ENCODE results near the gene LRRC47. TPM values are rescaled to one million over a fixed set of nuclear protein-coding genes. Genes with fewer than 3 reads are reported as not detected.

LRRC47 gene
- total and polyA plus RNA-seq, 2 of the 8 experiments (the other 6 are each of a cell fraction or from before 2014, with no cell fraction given), result 38.3 to 82.4 TPM

GRCh38 chr1:3729594-3730542 lies 66.4 kb downstream of the LRRC47 start:
- Histone ChIP-seq H3K4me1 (replicated peaks in 1 of 4; ENCODE audit: control insufficient read depth in 3 of 4, insufficient read depth in 4 of 4, low read length in 3 of 4) (peaks cover 0 to 19% (median 13%) of the 10 kb centered on the region in 4 experiments; a peak in 5 of 7 replicates), H3K23me2 (ENCODE audit: low read depth, low read length) (peaks cover 15% of the 10 kb centered on the region; the same call in 1 of the 2 replicates), H3K56ac (replicated peaks; ENCODE audit: insufficient read length, low read depth, low read length) (no peak overlapping the region), H3K36me3 (ENCODE audit: control insufficient read depth in 2 of 4, insufficient read depth in 4 of 4, low read length in 3 of 4) (no peaks in the 10 kb centered on the region), H2BK12ac (ENCODE audit: low read depth, low read length) (no peak overlapping the region), H3K9ac (replicated peaks in 1 of 4; ENCODE audit: extremely low read depth in 1 of 4, low read depth in 3 of 4, low read length in 3 of 4) (no peak overlapping the region), H3K79me2 (ENCODE audit: control insufficient read depth in 1 of 2, insufficient read depth in 2 of 2, low read length in 2 of 2) (no peaks in the 10 kb centered on the region), H3K27me3 (replicated peaks in 1 of 4; ENCODE audit: control insufficient read depth in 3 of 4, extremely low read depth in 1 of 4, insufficient read depth in 3 of 4, low read length in 3 of 4) (no peaks in the 10 kb centered on the region; a peak in 3 of 7 replicates), H2AFZ (ENCODE audit: low read length) (no peak overlapping the region), H4K8ac (ENCODE audit: extremely low read depth, insufficient read depth, low read length) (no peak overlapping the region), H3K4ac (replicated peaks; ENCODE audit: insufficient read length, low read depth, low read length) (no peak overlapping the region), H3K14ac (ENCODE audit: insufficient read length) (no peak overlapping the region), H3K18ac (ENCODE audit: extremely low read depth, low read length) (no peak overlapping the region; the same call in 1 of the 2 replicates), H4K5ac (ENCODE audit: insufficient read length, low read depth, low read length) (no peak overlapping the region), H2AK5ac (ENCODE audit: low read depth, low read length) (no peak overlapping the region), H3K27ac (ENCODE audit: low read depth, low read length) (no peak overlapping the region), H3K23ac (ENCODE audit: insufficient read length) (no peak overlapping the region), H3K4me2 (ENCODE audit: insufficient read depth in 1 of 2, low read depth in 2 of 2, low read length in 2 of 2) (no peak overlapping the region), H2BK15ac (ENCODE audit: low read length) (no peak overlapping the region), H3K9me3 (ENCODE audit: insufficient read depth in 2 of 2, low read depth in 1 of 2, low read length in 1 of 2) (no peaks in the 10 kb centered on the region), H2BK20ac (ENCODE audit: low read length) (no peak overlapping the region), H3K4me3 (ENCODE audit: extremely low read depth in 1 of 4, insufficient read depth in 2 of 4, low read depth in 3 of 4, low read length in 4 of 4) (no peak overlapping the region), H4K91ac (replicated peaks; ENCODE audit: insufficient read length, low read length) (no peak overlapping the region), H4K20me1 (replicated peaks in 1 of 2; ENCODE audit: control insufficient read depth in 1 of 2, insufficient read depth in 2 of 2, low read length in 2 of 2) (peaks cover 0 to 7% of the 10 kb centered on the region in 2 experiments), H2BK5ac (ENCODE audit: low read depth, low read length) (no peak overlapping the region), H2BK120ac (replicated peaks; ENCODE audit: low read depth, low read length) (no peak overlapping the region), H3K79me1 (ENCODE audit: low read depth, low read length) (no peaks in the 10 kb centered on the region)
- WGBS, 2 experiments (ENCODE audit: extremely low coverage in 1 of 2, insufficient coverage in 1 of 2, insufficient read length in 1 of 2, insufficient replicate concordance in 2 of 2, low coverage in 1 of 2, low lambda C conversion rate in 2 of 2, missing lambda C conversion rate in 1 of 2), result 85% methylated on average over 27 of the region's 32 CpGs; no CpG with 5 or more reads in 1 of the 2 experiments
- TF ChIP-seq BACH1 (IDR thresholded peaks at IDR 0.05; ENCODE audit: low read length) (no peak), BRCA1 (IDR thresholded peaks at IDR 0.05; ENCODE audit: low read depth, low read length) (no peak), JUN (IDR thresholded peaks at IDR 0.05; ENCODE audit: low read depth, low read length) (no peak), EP300 (IDR thresholded peaks at IDR 0.05; ENCODE audit: borderline replicate concordance in 1 of 2, low read depth in 2 of 2, low read length in 2 of 2) (no peak), BCL11A (IDR thresholded peaks at IDR 0.05; ENCODE audit: low read depth in 2 of 2, low read length in 2 of 2) (no peak), CEBPB (IDR thresholded peaks at IDR 0.05; ENCODE audit: low read depth, low read length) (no peak), SP4 (IDR thresholded peaks at IDR 0.05; ENCODE audit: low read length) (no peak), ATF3 (IDR thresholded peaks at IDR 0.05; ENCODE audit: insufficient read depth, low read depth, low read length) (no peak), SP2 (IDR thresholded peaks at IDR 0.05; ENCODE audit: low read length) (no peak), CHD2 (IDR thresholded peaks at IDR 0.05; ENCODE audit: low read length) (no peak)
- ChIA-PET CTCF (ENCODE audit: partially characterized antibody) (interaction anchor here (1.4 to 2.2 kb wide), 4 partner anchors 8 to 34 kb away, joined by 3 to 8 read pairs (median 5); no protein-coding TSS in a partner anchor), POLR2A (ENCODE audit: partially characterized antibody) (no interaction called here)
- FAIRE-seq (no peak), DNase-seq (ENCODE audit: low read depth in 1 of 2, low spot score in 2 of 2) (no peak)

Measured in H1 (cell line).